AML-193 (cell line): ENCODE results near the gene TTC9.
A peak's percentile ranks its signal among the peaks of the same experiment; 100 is the strongest.

Experiments
- DNase-seq, 2 experiments: peaks; one replicate each; lab custom pipeline; 2025; lab: John Stamatoyannopoulos, UW

The TTC9 gene

DNA sequence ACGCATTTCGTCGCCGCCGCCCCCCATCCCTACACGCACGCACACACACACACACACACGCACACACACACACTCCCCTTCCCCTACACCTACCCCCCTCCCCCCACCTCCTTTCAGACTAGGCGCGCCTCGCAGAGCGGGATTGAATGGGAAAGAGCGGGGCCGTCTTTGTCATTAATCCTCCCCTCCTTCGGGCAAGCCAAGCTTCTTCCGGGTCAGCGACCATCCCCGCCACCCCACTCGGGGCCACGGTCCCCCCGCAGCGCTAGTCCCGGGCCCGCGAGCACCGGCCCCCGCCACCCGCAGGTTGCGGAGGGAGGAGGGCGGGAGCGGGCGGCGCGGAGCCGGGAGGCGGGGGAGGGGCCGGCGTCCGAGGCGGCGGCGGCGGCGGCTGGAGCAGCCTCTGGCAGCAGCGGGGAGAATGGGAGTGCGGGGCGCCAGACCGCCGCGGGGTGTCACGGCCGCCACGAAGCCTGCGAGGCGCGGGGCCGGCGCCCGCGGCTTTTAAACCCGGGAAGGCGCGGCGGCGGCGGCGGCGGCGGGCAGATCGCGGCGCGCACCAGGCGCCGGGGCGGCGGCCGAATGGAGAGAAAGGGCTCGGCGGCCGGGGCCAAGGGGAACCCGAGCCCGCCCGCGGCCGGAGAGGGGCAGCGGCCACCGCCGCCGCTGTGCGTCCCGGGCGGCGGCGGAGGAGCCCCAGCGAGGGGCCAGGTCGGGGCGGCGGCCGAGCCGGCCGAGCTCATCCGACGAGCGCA lies at the start of gene TTC9:
TSS of gene TTC9 (plus strand) at position 369 of the 755 bp plus-strand sequence. CDS start at position 583, 214 bp downstream.
- no peak for DNase-seq

DNA sequence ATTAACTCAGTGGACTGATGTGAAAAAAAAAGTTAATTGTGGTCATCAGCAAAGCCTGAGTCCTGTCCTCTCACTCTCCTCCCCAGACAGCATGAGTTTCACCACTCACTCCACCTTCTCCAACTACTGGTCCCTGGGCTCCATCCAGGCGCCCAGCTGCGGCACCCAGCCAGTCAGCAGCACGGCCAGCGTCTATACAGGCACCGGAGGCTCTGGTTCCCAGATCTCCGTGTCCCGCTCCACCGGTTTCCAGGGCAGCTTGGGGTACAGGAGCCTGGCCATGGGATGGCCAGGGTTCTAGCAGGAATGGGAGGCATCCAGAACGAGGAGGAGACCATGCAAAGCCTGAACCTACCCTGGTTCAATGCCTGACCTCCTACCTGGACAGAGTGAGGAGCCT lies 47.3 kb upstream of the TTC9 start:
- DNase-seq: no peak

DNA sequence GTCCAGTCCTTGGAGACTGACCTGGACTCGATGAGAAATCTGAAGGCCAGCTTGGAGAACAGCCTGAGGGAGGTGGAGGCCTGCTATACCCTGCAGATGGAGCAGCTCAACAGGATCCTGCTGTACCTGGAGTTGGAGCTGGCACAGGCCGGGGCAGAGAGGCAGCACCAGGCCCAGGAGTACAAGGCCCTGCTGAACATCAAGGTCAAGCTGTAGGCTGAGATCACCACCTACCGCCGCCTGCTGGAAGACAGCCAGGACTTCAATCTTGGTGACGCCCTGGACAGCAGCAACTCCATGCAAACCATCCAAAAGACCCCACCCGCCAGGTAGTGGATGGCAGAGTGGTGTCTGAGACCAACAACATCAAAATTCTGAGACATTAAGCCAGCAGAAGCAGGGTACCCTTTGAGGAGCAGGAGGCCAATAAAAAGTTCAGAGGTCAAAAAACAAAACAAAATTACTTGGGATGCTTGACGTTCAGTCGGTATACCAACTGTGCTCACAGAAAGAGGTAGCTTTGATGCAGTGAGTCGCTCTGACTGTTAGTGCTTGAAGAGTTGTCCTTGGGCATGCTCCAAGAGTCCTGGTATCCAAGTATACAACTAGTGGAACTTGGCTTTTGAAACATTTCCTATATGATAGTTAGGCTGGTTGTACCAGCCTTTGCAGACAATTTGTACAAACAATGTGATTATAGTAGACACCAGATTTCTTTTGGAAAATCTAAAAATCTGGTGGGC lies 46.1 kb upstream of the TTC9 start:
- no peak for DNase-seq

DNA sequence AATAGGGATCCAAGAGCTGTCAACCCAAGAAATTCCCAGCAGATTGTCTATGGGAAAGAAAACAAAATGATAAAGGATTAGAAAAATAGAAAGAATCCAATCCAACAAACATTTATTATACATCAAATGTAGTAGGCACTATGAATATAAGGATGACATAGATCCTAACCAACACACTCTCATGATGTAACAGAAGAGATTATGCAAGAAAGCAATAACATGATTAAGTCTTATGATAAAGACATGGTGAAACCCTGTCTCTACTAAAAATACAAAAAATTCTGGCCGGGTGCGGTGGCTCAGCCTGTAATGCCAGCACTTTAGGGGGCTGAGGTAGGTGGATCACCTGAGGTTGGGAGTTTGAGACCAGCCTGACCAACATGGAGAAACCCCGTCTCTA lies 44.0 kb upstream of the TTC9 start:
- DNase-seq: peak in 1 of 2 experiments; percentile 7

DNA sequence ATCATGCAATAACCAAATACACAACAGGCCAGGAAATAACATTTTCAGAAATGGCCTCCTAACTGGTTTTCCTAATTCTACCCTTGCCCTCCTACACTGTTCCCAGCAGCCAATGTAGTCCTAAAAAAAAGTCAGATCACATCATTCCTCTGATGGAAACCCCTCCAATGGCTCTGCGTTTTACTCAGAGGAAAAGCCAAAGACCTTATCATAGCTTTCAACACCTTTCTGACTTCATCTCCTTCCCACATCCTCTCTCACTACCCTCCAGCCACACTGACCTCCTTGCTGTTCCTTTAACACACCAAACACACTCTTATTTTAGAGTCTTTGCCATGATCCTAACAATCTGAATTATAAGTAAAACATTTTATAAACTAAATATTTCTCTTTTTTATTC lies 42.4 kb upstream of the TTC9 start:
- DNase-seq: no peak

DNA sequence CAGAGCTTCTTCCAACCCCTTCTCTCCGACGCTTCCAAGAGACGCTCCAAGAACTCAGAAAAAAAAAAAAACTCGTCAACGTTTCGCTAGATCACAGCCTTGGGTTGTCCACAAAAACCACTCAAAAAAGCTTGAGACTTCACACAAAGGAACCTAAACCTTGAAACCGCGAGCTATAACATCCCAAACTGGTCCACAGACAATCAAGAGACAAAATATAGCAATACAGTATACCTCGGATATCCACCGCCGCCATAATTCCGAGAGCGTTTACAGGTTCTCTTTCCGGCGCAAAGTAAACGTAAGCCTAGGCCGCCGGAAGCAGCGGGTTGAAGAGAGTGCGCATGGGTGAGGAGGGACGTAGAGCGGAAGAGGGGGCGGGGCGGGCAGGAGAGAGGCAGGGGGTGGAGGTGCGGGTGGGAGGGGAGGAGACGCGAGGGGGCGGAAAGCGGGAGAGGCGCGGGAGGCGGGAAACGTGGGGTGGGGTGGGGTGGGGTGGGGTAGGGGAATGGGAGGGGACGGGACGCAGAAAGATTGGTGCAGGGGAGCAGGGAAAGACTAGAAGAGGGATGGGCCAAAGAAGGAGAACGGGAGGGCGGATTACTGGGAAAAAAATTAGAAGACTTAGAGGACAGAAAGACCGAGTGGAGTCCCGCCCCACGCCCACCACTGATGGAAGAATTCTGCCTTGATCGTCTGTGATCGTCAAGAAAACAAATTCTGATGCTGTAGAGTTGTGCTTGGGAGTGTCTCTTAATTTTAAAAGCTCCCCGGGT lies 41.1 kb upstream of the TTC9 start, which contains the start of gene MED6:
TSS of gene MED6 (minus strand) at position 274 of the 776 bp plus-strand sequence. CDS start at position 256, 18 bp downstream.
- peak; percentile 89 to 90 for DNase-seq

DNA sequence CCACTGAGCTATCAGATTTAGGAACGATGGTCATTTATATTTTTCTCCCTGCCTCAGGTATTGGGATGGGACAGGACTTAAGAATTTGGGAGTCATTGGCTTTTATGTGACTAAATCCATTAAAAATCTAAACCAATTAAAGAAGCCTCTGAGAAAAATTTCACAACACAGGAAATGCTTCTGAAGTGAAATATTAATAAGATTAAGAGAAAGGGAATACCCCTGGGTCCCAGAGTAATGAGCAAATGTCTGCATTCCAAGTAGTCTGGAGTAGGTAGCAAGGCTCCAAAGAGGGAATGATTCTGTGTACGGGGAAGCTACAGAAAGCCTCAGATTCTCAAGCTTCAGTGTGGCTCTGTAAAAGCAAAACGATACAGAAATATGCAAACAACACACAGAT lies 40.6 kb upstream of the TTC9 start:
- DNase-seq: no peak

DNA sequence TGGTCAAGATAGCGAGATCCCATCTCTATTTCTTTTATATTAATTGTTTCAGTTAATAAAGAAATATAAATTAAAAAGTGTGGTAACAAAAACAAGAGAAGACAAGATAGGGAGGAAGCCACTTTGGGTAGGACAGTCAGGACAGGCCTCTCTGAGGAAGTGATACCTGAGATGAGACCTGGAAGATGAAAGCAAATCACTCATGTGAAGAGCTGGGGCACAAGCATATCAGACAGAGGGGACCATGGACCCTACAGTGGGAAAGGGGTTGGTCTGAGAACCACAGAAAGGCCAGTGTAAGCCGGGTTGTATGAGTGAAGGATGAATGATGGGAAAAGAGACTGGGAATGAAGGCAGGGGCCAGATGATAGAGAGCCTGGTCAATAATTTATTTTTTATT lies 39.5 kb upstream of the TTC9 start:
- DNase-seq: no peak

DNA sequence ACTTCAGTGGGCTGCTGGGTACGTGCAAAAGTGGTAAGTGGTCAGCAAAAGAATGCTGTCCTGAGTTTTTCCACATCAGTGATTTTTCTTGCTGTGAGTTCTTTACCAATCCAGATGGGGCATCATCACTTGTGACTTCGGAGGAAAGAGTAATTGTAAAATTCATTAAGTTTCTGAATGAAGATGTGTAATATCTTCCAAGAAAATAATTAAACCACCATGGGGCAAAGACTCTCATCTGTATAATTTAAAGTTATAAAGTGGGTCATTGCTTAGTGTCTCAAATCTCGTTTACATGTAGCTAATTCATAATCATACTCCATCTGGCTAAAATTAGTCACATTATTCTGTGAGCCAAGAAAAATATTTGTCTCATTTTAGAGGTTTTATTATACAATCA lies 30.5 kb upstream of the TTC9 start:
- no peak for DNase-seq

DNA sequence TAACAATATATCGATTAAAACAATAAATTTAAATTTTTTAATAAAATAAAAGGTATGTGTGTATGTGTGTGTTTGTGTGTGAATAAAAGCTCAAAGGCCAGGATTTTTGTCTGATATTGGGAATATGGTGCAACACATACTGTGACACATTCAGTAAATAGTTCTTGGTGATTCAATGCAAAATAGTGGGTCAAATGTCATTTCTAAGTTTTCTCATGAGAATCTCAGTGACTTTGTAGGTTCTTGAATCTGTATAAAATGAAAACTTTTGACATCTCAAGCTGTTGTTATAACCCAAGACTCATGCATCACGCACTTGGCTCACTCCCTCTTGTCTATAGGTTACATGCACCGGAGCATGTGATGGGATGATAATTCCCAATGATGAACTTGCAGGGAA lies 25.1 kb upstream of the TTC9 start:
- no peak for DNase-seq

DNA sequence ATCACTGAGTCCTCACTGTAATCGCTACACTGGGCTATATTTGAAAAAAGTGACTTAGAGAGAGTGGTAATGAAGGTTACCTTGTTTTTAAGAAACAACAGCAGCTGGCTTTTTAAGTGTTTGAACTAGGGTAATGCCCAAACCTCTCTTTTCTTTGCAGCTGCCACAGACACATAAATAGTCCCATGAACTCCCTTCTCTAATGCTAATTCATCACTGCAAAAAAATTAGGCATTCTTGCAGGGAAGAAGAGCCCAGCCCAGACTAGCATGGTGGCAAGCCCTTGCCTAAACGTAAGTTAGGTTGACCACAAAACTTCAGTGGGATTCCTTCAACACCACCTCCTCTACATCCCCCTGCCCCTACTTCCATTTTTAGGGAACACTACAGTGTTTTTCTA lies 23.4 kb upstream of the TTC9 start:
- DNase-seq: no peak

DNA sequence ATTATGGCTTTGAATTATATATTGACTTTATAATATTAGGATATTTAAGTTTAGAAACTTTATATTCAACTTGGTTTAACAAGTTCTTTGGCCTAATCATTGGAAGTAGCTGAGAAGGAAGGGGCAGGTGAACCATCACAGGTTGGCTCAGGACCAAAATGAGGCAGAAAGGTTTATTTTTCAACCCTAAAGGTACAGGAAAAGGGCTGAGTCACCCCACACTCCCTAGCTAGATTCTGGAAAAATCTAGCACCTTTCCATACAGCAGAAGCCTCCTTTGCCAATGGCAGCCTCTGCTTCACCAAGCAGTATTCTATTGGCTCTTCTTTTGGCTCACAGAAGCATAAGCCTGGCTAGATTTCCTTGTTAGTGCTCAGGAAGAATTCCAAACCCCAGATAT lies 22.0 kb upstream of the TTC9 start:
- DNase-seq: no peak

DNA sequence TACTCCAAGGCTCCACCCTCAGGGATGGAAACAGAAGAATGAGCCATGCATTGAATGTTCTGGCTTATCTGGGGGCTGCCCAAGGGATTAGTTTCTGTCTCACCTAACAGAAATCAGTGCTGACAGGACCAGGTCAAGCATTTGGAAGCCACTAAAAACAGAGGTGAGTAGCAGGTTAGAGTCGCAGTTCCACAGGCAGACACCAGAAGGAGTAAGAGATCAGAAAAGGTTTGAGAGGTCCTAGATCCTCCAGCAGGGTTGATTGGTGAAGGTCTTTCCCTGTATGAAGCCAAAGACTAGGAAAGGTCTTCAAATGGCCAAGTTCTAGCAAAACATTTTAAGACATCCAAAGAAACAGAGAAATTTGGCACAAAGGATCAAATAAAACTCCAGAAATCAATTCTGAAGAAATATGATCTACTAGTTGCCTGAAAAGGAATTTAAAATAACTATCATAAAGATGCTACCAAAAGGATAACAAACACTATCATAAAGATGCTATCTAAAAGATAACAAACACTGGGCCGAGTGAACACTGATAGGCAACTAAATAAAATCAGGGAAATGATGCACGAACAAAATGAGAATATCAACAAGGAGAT lies 19.5 kb upstream of the TTC9 start:
- peak; percentile 61 to 66 for DNase-seq

DNA sequence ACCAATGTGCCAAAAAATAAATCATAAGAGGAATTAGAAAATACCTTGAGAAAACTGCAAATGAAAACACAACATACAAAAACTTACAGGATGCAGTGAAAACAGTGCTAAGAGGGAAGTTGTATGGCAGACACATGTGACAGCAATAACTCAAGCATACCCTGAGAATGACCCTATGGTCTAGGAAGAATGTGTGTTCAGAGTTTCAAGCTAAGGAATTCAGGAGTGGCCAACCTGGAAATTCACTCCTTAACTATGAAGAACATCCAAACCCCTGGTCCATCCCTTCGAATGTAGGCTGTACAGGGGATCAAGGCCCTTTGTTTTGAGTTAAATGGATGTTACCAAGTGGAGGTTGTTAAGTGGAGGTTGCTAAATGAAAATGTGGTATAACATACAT lies 16.7 kb upstream of the TTC9 start:
- DNase-seq: no peak

DNA sequence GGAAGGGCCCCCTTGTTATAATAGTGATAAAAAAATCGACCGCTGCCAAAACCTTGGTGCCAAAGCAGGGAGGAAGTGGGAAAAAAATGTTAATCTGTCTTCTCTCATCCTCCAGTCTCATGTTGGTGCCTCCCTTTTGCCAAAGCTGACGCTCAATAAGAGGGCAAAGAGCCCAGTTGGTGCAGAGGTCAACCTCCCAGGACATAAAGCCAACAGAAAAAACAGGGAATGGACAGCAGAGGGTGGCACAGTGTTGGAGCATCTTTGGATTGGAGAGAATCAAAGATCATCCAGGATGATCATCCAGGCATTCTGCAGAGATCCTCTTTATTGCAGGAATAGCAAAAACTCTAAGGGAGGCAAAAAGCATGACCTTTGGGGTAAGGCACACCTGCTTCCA lies 9.8 kb upstream of the TTC9 start:
- no peak for DNase-seq

DNA sequence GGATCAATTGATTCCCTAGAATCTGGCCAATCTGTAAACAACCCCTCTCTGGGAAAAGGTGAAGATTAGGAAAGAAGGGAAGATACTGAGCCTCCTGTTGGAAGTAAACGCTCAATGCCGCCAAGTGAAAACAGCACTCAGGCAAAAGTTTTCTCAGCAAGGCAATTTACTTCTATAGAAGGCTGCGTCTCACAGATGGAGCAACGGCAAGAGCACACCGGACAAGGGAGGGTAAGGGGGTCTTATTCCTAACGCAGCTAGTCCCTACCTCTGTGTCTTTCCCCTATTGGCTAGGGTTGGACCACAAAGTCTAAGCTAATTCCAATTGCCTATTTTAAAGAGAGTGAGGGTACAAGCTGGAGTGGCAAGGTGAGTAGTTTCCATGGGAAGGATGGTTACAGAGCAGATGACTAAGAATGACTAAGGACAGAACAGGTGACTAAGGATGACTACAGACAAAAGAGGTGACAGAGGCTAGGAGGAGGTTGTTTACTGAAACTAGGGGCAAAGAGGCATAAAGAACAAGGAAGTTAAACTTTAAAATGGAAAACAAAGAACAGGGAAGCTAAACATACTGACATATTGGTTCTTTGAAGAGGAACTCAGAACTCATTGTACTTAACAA lies 5.6 kb upstream of the TTC9 start:
- no peak for DNase-seq

DNA sequence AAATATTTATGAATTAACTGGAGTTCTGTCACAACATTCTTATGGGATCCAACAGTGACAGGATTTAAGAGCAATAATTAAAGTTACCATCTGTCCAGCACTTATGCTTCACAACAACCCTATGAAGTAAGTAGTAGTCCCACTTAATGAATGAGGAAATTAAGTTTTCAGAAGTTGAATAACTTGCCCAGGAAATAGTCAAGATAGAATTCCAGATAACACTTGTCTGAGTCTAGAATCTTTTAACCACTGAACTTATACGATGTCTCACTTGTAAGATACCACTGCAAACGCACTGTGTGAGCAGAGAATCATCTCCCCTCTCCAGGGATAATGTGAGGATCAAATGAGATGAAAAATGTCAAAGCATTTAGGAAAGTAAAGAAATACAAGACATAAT lies 3.3 kb upstream of the TTC9 start:
- DNase-seq: no peak

DNA sequence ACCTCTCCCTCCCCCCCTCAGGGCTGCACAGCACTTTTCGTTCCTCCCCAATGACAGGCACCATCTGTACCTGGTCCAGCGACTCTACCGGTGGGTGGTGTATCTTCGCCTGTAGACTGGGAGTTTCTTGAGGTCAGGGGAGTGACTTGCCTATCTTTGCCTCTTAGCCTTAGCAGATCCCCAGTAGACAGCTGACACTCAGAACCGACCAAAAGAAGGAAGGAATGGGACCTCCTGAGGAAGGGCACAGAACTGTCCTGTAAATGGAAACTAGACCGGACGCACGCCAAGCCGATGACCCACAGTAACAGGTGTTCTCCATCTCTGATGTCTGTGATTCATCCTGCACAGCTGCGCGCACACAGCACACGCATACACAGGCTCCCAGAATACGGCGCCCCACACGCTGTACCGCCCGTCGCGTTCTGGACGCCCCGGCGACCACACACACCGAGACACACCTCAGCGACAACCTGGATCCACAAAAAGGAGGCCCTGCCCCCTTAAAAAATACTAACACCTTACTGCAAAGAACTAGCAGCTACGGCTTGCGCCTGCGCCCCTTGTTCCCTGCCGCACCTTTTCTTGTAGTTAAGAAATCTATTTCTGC lies 673 bp upstream of the TTC9 start:
- no peak for DNase-seq

DNA sequence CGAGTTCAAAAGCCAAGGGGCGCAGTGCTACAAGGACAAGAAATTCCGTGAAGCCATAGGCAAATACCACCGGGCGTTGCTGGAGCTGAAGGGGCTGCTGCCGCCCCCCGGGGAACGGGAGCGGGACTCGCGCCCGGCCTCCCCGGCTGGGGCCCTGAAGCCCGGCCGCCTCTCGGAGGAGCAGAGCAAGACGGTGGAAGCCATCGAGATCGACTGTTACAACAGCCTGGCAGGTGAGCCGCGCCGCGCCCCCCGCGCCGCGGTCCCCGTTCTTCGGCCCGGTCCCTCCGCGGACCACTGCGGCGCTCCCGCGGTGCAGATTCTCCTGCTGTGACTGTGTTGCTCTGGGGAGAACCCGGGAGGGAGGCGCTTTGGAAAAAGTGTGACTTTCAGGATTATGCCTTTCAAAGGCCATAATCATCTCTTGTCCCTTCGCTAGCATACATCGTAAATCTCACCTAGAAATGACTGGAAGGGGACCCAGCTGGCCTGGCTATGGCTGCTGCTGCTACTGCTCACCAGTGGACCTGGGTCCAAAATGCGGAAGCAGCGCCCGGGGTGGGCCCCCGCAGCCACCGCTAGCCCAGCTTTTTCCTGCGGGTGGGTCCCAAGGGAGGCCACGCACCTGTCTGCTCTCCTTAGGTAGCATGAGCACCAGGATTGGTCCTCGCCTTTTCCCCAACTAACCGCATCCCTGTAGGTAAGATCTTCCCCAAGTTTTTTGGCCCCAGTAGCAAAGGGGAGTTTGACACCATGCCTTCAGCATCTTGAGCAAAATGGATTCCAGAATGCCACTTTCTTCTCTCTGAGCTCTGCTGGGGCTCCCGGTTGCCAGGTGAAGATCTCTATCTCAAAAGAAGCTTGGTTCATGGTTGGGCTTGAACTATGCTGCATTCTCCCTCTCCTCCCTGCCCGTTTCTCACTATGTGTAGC lies 853 bp downstream of the TTC9 start:
- no peak for DNase-seq

DNA sequence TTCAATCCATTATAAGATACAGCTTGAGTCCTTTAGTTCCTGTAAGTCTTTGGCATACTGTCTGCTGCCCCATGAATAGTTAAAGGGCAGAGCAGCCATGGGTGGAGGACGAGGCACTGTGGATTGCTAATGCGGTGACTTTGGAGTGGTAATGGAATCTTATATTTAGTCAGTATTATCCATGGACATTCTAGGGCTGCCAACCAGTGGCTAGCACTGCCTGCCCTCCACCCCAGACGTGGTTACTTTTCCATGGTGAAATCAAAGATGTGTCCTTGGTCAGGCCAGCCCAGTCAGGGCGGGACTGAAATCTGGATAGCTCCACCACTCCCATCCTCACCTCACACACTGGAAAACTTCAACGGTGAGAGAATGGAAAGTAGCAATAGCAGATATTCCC lies 2.3 kb downstream of the TTC9 start:
- no peak for DNase-seq
